IPS-15b (cell line): ENCODE results near the gene TMTC3.
"Not testable (repeated sequence)": the region's sequence is repeated elsewhere in the genome, so short reads cannot be mapped to it uniquely, and the experiment has no call there.

Experiments used
- H3K27me3 ChIP-seq: one replicate; pipeline ENCODE4 v1.6.1; 2013; ENCODE audit warnings: low read length; ENCODE audit not compliant: control insufficient read depth, insufficient read depth
- H3K36me3 ChIP-seq: one replicate; pipeline ENCODE4 v1.6.1; 2013; ENCODE audit warnings: low read length; ENCODE audit not compliant: control insufficient read depth, insufficient read depth
- H3K4me1 ChIP-seq: one replicate; pipeline ENCODE4 v1.6.1; 2013; ENCODE audit warnings: mild to moderate bottlenecking, low read length; ENCODE audit not compliant: control insufficient read depth, insufficient read depth
- H3K4me3 ChIP-seq: one replicate; pipeline ENCODE4 v1.5.1; 2013; ENCODE audit warnings: low read depth, low read length
- H3K9ac ChIP-seq: one replicate; pipeline ENCODE4 v1.6.1; 2013; ENCODE audit warnings: low read depth, mild to moderate bottlenecking, low read length
- H3K9me3 ChIP-seq: one replicate; pipeline ENCODE4 v1.6.1; 2013; ENCODE audit warnings: mild to moderate bottlenecking, low read length; ENCODE audit not compliant: control insufficient read depth, insufficient read depth

The TMTC3 gene

DNA sequence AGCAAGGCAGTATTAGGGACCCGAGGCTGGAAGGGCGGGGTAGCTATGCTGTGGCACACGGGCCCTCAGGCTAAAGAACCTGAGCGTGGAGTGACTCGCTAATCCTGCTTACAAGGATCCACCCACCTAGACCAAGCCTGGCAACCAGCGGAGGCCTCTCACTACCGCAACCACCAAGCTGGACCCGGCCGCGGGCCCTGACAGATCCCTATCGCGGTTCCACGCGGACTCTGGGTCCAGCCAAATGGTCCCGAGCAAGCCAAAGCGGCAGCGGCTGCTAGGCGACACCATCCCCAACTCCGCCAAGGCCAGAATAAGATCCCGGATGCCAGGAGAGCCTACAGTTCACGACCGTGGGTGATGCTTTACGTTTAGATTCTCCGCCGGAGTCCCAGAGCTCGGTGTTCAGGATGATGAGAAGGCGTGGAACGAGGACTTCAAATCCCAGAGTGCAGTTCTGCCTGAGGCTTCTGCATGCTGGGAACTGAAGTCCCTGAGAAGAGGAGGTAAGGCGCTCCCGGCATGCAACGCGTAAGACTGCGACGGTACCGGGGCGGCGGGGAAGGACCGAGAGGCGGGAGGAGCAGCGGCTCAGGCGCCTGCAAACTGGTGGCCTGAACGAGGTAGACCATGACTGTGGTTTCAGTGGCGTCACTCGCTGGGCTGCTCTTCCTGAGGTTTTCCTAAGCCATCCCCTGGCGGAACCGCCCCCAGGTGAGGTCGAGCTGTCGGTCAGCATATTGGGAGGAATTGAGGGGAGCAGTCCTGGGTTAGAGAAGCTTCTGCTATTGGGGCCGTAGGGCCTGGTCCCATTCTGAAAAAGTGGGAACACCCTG lies at the start of gene TMTC3, which contains the start of gene CEP290:
Gene TMTC3, plus strand, starts transcription at position 534 of the 836 bp plus-strand sequence. CDS start 6,009 bp downstream, outside the sequence.
Gene CEP290, minus strand, starts transcription at position 315 of the 836 bp plus-strand sequence. CDS start 781 bp downstream, outside the sequence.
- Histone ChIP-seq H3K27me3 (no peaks in the 10 kb centered on the region), H3K4me1 (peaks cover 22% of the 10 kb centered on the region), H3K36me3 (no peaks in the 10 kb centered on the region), H3K4me3 (peak within 1 kb of the TSS; percentile 97), H3K9me3 (no peaks in the 10 kb centered on the region), H3K9ac (peak within 1 kb of the TSS; percentile 68)

GRCh38 chr12:88092771-88093170 lies 49.3 kb upstream of the TMTC3 start:
- H3K4me1 ChIP-seq = no peaks in the 10 kb centered on the region
- H3K36me3 ChIP-seq = peaks cover 3% of the 10 kb centered on the region
- no peaks in the 10 kb centered on the region for H3K9me3 ChIP-seq
- H3K4me3 ChIP-seq = no peak overlapping the region
- H3K9ac ChIP-seq = no peak overlapping the region
- H3K27me3 ChIP-seq = no peaks in the 10 kb centered on the region

GRCh38 chr12:88093573-88093972 lies 48.5 kb upstream of the TMTC3 start:
- H3K9me3 ChIP-seq = no peaks in the 10 kb centered on the region
- H3K36me3 ChIP-seq = peaks cover 3% of the 10 kb centered on the region
- H3K27me3 ChIP-seq = no peaks in the 10 kb centered on the region
- H3K9ac ChIP-seq = no peak overlapping the region
- no peaks in the 10 kb centered on the region for H3K4me1 ChIP-seq
- H3K4me3 ChIP-seq = no peak overlapping the region

- Histone ChIP-seq H3K4me1 (no peaks in the 10 kb centered on the region), H3K36me3 (no peaks in the 10 kb centered on the region), H3K9me3 (no peaks in the 10 kb centered on the region), H3K27me3 (no peaks in the 10 kb centered on the region), H3K4me3 (no peak overlapping the region), H3K9ac (no peak overlapping the region)
These were observed 34.1 kb upstream of the TMTC3 start for GRCh38 chr12:88108021-88108420.

- H3K9ac ChIP-seq = no peak overlapping the region
- H3K36me3 ChIP-seq = no peaks in the 10 kb centered on the region
- no peaks in the 10 kb centered on the region for H3K4me1 ChIP-seq
- no peak overlapping the region for H3K4me3 ChIP-seq
- no peaks in the 10 kb centered on the region for H3K9me3 ChIP-seq
- no peaks in the 10 kb centered on the region for H3K27me3 ChIP-seq
These were observed 30.9 kb upstream of the TMTC3 start for GRCh38 chr12:88111074-88111652.

GRCh38 chr12:88113871-88114270 lies 28.2 kb upstream of the TMTC3 start:
- no peaks in the 10 kb centered on the region for H3K36me3 ChIP-seq

GRCh38 chr12:88122666-88123065 lies 19.4 kb upstream of the TMTC3 start:
- H3K36me3 ChIP-seq = no peaks in the 10 kb centered on the region

More at GRCh38 chr12:88113871-88114270, 28.2 kb upstream of the TMTC3 start:
- no peaks in the 10 kb centered on the region for H3K9me3 ChIP-seq
- no peaks in the 10 kb centered on the region for H3K27me3 ChIP-seq
- H3K4me3 ChIP-seq = no peak overlapping the region
- H3K9ac ChIP-seq = no peak overlapping the region
- no peaks in the 10 kb centered on the region for H3K4me1 ChIP-seq

GRCh38 chr12:88127099-88127498 lies 15.0 kb upstream of the TMTC3 start:
- Histone ChIP-seq H3K4me1 (no peaks in the 10 kb centered on the region), H3K27me3 (no peaks in the 10 kb centered on the region), H3K9ac (no peak overlapping the region), H3K36me3 (no peaks in the 10 kb centered on the region), H3K4me3 (no peak overlapping the region), H3K9me3 (no peaks in the 10 kb centered on the region)

More at GRCh38 chr12:88122666-88123065, 19.4 kb upstream of the TMTC3 start:
- Histone ChIP-seq H3K27me3 (no peaks in the 10 kb centered on the region), H3K4me3 (no peak overlapping the region), H3K9me3 (no peaks in the 10 kb centered on the region), H3K4me1 (no peaks in the 10 kb centered on the region), H3K9ac (no peak overlapping the region)

- Histone ChIP-seq H3K9ac (no peak overlapping the region), H3K27me3 (no peaks in the 10 kb centered on the region), H3K9me3 (no peaks in the 10 kb centered on the region), H3K36me3 (no peaks in the 10 kb centered on the region), H3K4me3 (no peak overlapping the region), H3K4me1 (no peaks in the 10 kb centered on the region)
These were observed 14.3 kb upstream of the TMTC3 start for GRCh38 chr12:88127855-88128254.

GRCh38 chr12:88132392-88132791 lies 9.7 kb upstream of the TMTC3 start:
- no peaks in the 10 kb centered on the region for H3K27me3 ChIP-seq
- H3K4me3 ChIP-seq = no peak overlapping the region
- no peaks in the 10 kb centered on the region for H3K9me3 ChIP-seq
- H3K36me3 ChIP-seq = no peaks in the 10 kb centered on the region
- no peak overlapping the region for H3K9ac ChIP-seq
- H3K4me1 ChIP-seq = no peaks in the 10 kb centered on the region

- not testable (repeated sequence) for H3K4me1 ChIP-seq, H3K27me3 ChIP-seq, H3K9me3 ChIP-seq, H3K4me3 ChIP-seq, H3K36me3 ChIP-seq, H3K9ac ChIP-seq
These were observed 8.9 kb upstream of the TMTC3 start for GRCh38 chr12:88133181-88133580.

DNA sequence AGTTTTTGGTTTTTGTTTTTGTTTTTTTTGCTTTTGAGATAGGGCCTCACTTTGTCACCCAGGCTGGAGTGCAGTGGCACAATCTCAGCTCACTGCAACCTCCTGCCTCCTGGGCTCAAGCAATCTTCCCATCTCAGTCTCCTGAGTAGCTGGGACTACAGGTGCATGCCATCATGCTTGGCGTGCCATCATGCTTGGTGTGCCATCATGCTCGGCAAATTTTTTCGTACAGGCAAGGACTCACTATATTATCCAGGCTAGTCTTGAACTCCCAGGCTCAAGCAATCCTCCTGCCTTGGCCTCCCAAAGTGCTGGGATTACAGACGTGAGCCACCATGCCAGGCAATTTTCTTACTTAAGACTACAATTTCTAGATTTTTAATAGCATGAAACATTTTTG lies 2.4 kb upstream of the TMTC3 start:
- not testable (repeated sequence) for H3K27me3 ChIP-seq, H3K36me3 ChIP-seq

More for the DNA sequence above, 2.4 kb upstream of the TMTC3 start:
- H3K9ac ChIP-seq, H3K4me1 ChIP-seq, H3K4me3 ChIP-seq, H3K9me3 ChIP-seq: not testable (repeated sequence)
